Activated CD8-positive, alpha-beta memory T cell treated with anti-CD3 and anti-CD28 coated beads, Interleukin-2, amount 10 ng/mL, durations not matched to agents 7 days and 5 days (primary cell): ENCODE measurements around the gene EEIG1. TPM values are rescaled to one million over a fixed set of nuclear protein-coding genes. Genes with fewer than 3 reads are reported as not detected.

Experiments
- ATAC-seq: fragments of 150-1000 bp; cut with Tn5 transposase; one replicate; pipeline ENCODE4 v1.10.0; 2021; ENCODE audit warnings: moderate library complexity
- CTCF ChIA-PET: fragments of 350-600 bp; sonication (Branson Sonifier 250); formaldehyde crosslinking; loops from one replicate; lab custom pipeline; 2021; ENCODE audit warnings: antibody characterized with exemption; lab: Charles Lee
- DNase-seq: peaks from one replicate; pipeline ENCODE4 v3.0.0-alpha.2; 2020
- H3K27ac Mint-ChIP-seq: one replicate; pipeline ENCODE4 v1.8.0; 2021; ENCODE audit warnings: mild to moderate bottlenecking, mixed read lengths
- H3K27me3 Mint-ChIP-seq: one replicate; pipeline ENCODE4 v1.8.0; 2021; ENCODE audit warnings: mixed read lengths
- H3K36me3 Mint-ChIP-seq: one replicate; pipeline ENCODE4 v1.8.0; 2021; ENCODE audit warnings: mild to moderate bottlenecking, mixed read lengths
- H3K4me1 Mint-ChIP-seq: one replicate; pipeline ENCODE4 v1.8.0; 2021; ENCODE audit warnings: mixed read lengths
- H3K4me3 Mint-ChIP-seq: one replicate; pipeline ENCODE4 v1.8.0; 2021; ENCODE audit warnings: mild to moderate bottlenecking, moderate library complexity, mixed read lengths
- H3K9me3 Mint-ChIP-seq: one replicate; pipeline ENCODE4 v1.8.0; 2022; ENCODE audit warnings: low read depth, mixed read lengths
- total RNA-seq, 2 experiments: library from RNA; stranded (reverse); gene quantifications; one replicate each; pipeline ENCODE4 v1.2.3, GENCODE V29; 2021

Gene EEIG1
- total RNA-seq, 2 experiments from 2014 or later = 60.8 to 116 TPM

DNA sequence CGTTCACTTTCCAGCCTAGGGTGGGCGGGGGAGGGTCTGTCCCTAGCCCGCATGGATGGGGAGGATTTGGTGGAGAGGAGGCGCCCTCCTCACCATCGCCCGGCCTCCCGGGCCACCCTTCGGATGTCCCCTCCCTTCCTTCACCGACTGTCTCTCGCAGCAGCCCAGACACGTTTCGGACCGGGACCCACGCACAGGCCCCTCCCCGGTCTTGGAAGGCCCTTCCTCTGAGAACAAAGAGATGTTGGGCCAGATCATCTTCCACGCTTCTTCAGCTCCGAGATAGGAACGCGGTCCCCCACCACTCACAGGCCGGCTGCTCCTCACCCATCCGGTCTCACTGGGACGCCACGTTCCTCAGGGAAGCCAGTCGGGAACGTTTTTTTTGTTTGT lies 42.5 kb downstream of the EEIG1 start:
- Mint-ChIP-seq H3K27me3 (peaks cover 2% of the 10 kb centered on the region), H3K4me3 (no peak overlapping the region), H3K9me3 (no peaks in the 10 kb centered on the region), H3K4me1 (peaks cover 36% of the 10 kb centered on the region), H3K27ac (peak overlapping the region; percentile 14), H3K36me3 (peaks cover 22% of the 10 kb centered on the region)
- ATAC-seq (no peak), DNase-seq (no peak)
- CTCF ChIA-PET = interaction anchor here (1.8 to 13.2 kb wide), 3 partner anchors 17 to 96 kb away, joined by 4 to 347 read pairs (median 13); no protein-coding TSS in a partner anchor

DNA sequence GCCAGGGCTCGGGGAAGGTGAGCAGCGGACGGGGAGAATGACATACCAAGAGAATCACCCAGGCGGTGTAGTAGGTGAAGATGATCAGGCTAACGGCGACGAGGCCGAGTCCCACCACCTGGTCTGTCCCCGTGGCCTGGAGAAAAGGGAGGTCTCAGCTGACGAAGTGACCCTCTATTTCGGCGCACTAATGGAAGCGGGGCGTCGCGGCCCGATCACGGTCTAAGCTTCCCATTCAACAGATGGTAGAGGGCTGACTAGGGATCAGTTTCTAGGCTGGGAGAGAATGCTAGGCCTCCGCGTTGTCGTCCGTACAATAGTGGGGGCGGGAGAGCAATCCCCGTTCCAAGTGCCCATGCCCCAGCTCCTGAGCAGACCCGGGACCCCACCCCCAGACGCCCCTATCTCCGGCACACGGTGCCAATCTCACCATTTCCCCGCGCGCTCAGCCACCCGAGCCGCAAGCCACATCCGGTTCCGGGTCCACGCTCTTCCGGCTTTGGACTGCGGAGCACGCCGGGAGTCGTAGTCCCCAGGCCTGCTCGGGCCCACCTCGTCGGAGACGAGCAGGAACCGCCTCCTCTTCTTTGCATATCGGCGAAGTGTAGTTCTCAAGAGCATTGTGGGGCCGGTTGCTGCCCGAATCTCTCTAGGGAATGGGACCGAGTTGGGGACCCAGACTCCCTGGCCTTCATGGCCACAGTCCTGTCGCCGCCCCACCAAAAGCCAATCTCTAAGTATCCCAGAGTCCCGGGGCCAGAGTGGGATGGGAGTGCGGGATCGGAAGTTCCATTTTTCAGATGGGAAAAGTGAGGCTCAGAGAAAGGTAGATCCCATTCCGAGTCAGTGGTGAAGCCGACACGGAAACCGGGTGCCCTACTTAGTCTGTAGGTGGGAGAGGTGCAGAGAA lies 43.1 kb downstream of the EEIG1 start, which contains the start of gene DPM2:
Gene DPM2, minus strand, starts transcription at position 467 of the 910 bp plus-strand sequence. Its CDS starts 34 bp downstream, at position 433.
- peak within 1 kb of the TSS; percentile 87 for H3K4me3 Mint-ChIP-seq
- peak; percentile 93 for ATAC-seq
- peaks cover 23% of the 10 kb centered on the region for H3K36me3 Mint-ChIP-seq
- peaks cover 2% of the 10 kb centered on the region for H3K27me3 Mint-ChIP-seq
- H3K27ac Mint-ChIP-seq = peak within 1 kb of the TSS; percentile 88
- H3K9me3 Mint-ChIP-seq = no peaks in the 10 kb centered on the region
- CTCF ChIA-PET = interaction anchor here (0.6 to 13.2 kb wide), 6 partner anchors 16 to 433 kb away, joined by 3 to 347 read pairs (median 6); no protein-coding TSS in a partner anchor
- peak; percentile 93 for DNase-seq
- H3K4me1 Mint-ChIP-seq = peaks cover 33% of the 10 kb centered on the region

DNA sequence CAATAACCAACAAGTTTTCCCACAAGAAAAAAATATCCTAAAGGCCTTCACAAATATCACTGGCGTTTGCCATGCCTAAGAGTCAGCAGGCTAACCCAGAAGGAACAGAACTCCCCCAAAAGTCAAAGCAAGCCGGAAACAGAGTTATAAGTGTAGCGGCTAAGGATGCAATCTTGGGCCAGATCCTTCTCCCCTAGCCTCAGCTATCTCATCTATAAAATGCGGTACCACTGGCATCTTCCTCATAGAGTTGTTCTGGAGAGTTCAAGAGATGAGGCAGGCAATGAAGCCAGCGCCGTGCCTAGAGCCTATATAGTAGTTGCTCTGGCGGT lies 43.8 kb downstream of the EEIG1 start:
- Mint-ChIP-seq H3K36me3 (peaks cover 20% of the 10 kb centered on the region), H3K4me1 (peaks cover 33% of the 10 kb centered on the region), H3K9me3 (no peaks in the 10 kb centered on the region), H3K27ac (peak overlapping the region; percentile 88), H3K4me3 (peak overlapping the region; percentile 87), H3K27me3 (peaks cover 2% of the 10 kb centered on the region)
- CTCF ChIA-PET = interaction anchor here (0.6 to 3.0 kb wide), 7 partner anchors 16 to 433 kb away, joined by 3 to 13 read pairs (median 4); no protein-coding TSS in a partner anchor
- ATAC-seq (no peak), DNase-seq (no peak)

DNA sequence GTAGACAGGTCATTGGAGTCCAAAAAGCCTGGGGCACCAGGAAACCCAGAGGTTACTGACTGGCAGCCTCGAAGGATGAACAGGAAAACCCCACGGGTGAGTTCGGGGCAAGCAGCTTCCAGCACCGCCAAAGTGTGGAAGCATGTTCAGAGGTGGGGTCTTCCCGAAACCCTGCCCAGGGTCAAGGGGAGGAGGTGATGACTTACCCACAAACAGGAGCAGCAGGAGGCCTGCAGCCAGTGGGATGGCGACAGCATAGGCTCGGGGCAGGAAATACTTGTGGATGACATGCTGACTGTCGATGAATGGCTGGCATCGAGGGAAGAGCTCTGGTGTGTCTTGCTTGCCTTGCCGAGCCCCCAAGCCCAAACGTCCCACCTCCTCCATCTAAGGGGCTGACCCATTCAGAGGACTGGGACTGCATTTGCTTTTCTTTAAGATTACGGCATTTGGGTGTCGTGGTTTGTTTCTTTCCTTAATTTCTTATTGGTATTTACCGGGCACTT lies 44.4 kb downstream of the EEIG1 start:
- peaks cover 2% of the 10 kb centered on the region for H3K27me3 Mint-ChIP-seq
- H3K36me3 Mint-ChIP-seq = peaks cover 20% of the 10 kb centered on the region
- H3K4me3 Mint-ChIP-seq = peak overlapping the region; percentile 87
- no peak for DNase-seq
- peaks cover 36% of the 10 kb centered on the region for H3K4me1 Mint-ChIP-seq
- H3K27ac Mint-ChIP-seq = peak overlapping the region; percentile 88
- CTCF ChIA-PET = interaction anchor here (0.8 to 3.0 kb wide), 6 partner anchors 15 to 182 kb away, joined by 3 to 13 read pairs (median 4); no protein-coding TSS in a partner anchor
- ATAC-seq = no peak
- H3K9me3 Mint-ChIP-seq = no peaks in the 10 kb centered on the region

DNA sequence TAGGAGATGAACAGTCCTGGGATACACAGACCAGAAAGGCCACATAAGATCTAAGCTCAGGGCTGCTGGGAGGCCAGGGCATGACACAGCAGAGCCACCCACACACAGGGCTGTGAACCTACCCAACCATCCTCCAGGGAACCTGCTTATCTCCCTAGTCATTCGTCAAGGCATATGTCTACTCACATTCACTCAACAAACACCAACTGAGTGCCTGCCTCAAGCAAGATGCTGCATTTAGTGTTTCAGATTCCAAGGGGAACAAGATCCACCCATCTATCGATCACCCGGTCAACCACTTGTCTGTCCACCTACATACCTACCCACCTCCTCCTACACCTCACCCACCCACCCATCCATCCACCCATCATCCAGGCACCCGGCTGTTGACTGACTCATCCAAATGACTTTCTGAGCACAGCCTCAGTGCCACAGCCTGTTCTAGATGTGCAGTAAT lies 45.0 kb downstream of the EEIG1 start:
- Mint-ChIP-seq H3K4me3 (peak overlapping the region; percentile 87), H3K36me3 (peaks cover 20% of the 10 kb centered on the region), H3K27ac (peak overlapping the region; percentile 22), H3K9me3 (no peaks in the 10 kb centered on the region), H3K4me1 (peaks cover 42% of the 10 kb centered on the region), H3K27me3 (peaks cover 2% of the 10 kb centered on the region)
- DNase-seq = no peak
- no peak for ATAC-seq
- CTCF ChIA-PET = interaction anchor here (1.1 to 3.0 kb wide), 5 partner anchors 8 to 157 kb away, joined by 3 to 13 read pairs (median 4); partner anchors contain the start of gene SH2D3C

DNA sequence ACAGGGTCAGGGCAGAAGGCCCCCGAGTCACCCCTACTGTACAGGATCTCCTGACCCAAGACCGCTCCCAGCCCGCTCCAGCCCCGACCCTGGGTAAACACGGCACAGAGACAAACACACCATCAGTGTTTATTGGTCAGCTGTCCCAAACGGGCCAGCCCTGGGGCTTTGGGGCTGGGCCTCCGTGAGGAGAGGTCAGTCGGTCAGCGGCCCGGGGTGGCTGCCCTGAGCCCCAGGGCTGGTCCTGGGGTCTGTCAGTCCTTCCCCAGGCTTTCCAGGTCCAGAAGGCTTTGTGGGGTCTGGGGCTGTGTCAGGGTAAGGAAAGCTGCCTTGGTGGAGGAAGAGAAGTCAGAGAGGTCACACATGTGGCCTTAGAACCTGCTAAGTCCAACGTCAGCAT lies 45.8 kb downstream of the EEIG1 start:
- peaks cover 45% of the 10 kb centered on the region for H3K4me1 Mint-ChIP-seq
- no peak overlapping the region for H3K27ac Mint-ChIP-seq
- H3K36me3 Mint-ChIP-seq = peaks cover 20% of the 10 kb centered on the region
- H3K4me3 Mint-ChIP-seq = no peak overlapping the region
- ATAC-seq (no peak), DNase-seq (no peak)
- no peaks in the 10 kb centered on the region for H3K9me3 Mint-ChIP-seq
- H3K27me3 Mint-ChIP-seq = peaks cover 5% of the 10 kb centered on the region
- CTCF ChIA-PET = interaction anchor here (0.8 to 1.6 kb wide), 4 partner anchors 8 to 156 kb away, joined by 3 to 6 read pairs (median 4); partner anchors contain the start of gene SH2D3C

DNA sequence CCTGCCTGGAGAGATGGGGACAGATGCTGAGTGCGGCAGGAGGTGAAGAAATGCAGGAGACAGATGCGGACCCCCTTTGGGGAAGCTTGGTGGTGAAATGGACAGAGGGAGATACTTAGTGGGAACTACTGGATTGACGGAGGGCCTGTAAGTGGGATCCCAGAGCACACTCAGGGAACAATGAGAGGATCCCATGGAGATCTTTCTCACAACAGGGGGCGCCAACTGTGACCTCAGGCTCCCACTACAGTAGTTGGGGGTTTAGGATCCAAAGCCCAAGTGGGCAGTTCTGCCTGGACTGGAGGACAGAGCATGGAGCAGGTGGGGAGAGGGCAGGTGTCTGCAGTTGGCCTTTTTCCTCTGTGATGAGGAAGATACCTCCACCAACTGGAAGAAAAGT lies 46.5 kb downstream of the EEIG1 start:
- Mint-ChIP-seq H3K36me3 (peaks cover 20% of the 10 kb centered on the region), H3K27me3 (peaks cover 12% of the 10 kb centered on the region), H3K4me3 (no peak overlapping the region), H3K27ac (no peak overlapping the region), H3K4me1 (peaks cover 51% of the 10 kb centered on the region), H3K9me3 (no peaks in the 10 kb centered on the region)
- CTCF ChIA-PET = interaction anchor here (0.8 to 1.7 kb wide), 3 partner anchors 8 to 100 kb away, joined by 3 to 8 read pairs (median 6); no protein-coding TSS in a partner anchor
- no peak for DNase-seq
- ATAC-seq = no peak

DNA sequence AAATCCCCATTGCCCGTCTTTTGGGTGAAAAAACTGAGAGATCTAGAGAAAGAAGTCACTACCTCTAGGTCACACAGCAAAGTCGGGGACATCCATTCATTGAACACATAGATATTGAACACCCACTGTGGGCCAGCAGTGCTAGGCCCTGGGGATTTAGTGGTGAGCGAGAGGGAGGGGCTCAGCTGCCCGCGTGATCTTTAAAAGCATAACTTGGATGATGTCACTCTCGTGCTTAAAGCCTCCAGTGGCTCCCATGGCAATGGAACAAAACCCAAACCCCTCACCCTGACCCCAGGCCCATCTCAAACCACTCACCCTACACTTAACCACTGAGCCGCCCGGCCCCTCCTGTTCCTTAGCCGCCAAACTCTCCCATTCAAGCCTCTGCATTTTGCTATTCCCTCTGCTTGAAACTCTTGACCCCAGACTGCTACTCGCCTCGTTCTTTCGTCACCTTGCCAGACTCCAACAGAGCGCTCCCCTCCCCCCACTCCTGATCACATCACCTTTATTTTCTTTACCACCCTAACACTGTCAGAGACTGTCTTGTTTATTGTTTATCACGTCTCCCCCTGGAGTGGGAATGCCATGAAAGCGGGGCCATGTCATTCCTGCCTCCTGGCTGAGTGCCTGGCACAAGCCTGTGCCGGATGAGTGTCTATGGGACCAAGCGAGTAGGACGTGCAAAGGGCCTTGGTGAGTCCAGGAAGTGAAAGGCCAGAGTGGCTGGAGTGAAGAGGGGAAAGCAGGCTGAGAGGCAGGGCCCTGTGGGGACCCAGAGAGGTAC lies 49.5 kb downstream of the EEIG1 start:
- CTCF ChIA-PET = interaction anchor here (0.7 to 6.2 kb wide), 4 partner anchors 10 to 155 kb away, joined by 3 to 25 read pairs (median 3); no protein-coding TSS in a partner anchor
- Mint-ChIP-seq H3K9me3 (no peaks in the 10 kb centered on the region), H3K27me3 (peaks cover 21% of the 10 kb centered on the region), H3K4me3 (peak overlapping the region; percentile 58), H3K36me3 (peaks cover 17% of the 10 kb centered on the region), H3K4me1 (peaks cover 45% of the 10 kb centered on the region), H3K27ac (peak overlapping the region; percentile 64)
- peak; percentile 11 for ATAC-seq
- no peak for DNase-seq

Other genes with a start within 250 kb of the EEIG1 start
- gene TOR2A, start 245.7 kb downstream of the EEIG1 start, total RNA-seq = 10 to 100 TPM; 24.1 to 26.8 TPM
- 10 to 100 TPM; 75.2 to 87.8 TPM for gene SH2D3C, start 202.3 kb downstream of the EEIG1 start, total RNA-seq
- 100 to 1,000 TPM; 120 to 128 TPM for gene CDK9, start 195.0 kb downstream of the EEIG1 start, total RNA-seq
- gene FPGS, start 178.1 kb downstream of the EEIG1 start, total RNA-seq = 100 to 1,000 TPM; 109 to 117 TPM
- gene ENG, start 126.3 kb downstream of the EEIG1 start, total RNA-seq = 10 to 100 TPM; 18.4 to 21.3 TPM
- gene AK1, start 103.3 kb downstream of the EEIG1 start, total RNA-seq = 10 to 100 TPM; 33.6 to 34.3 TPM
- gene ST6GALNAC6, start 81.4 kb downstream of the EEIG1 start, total RNA-seq = 10 to 100 TPM; 75.7 to 93.5 TPM
- 10 to 100 TPM; 64.7 to 71.4 TPM for gene ST6GALNAC4, start 63.9 kb downstream of the EEIG1 start, total RNA-seq
- gene PIP5KL1, start 50.2 kb downstream of the EEIG1 start, total RNA-seq = 1 to 10 TPM; 1.8 to 2.6 TPM
- 10 to 100 TPM; 51.4 to 53.5 TPM for gene DPM2, start 43.1 kb downstream of the EEIG1 start, total RNA-seq
- gene NAIF1, start 86.3 kb upstream of the EEIG1 start, total RNA-seq = 10 to 100 TPM; 13.8 to 16.7 TPM
- gene SLC25A25, start 87.2 kb upstream of the EEIG1 start, total RNA-seq = 10 to 100 TPM; 16.5 to 18.1 TPM
- 10 to 100 TPM; 51.0 to 56.4 TPM for gene PTGES2, start 146.7 kb upstream of the EEIG1 start, total RNA-seq
- gene LCN2, start 168.5 kb upstream of the EEIG1 start, total RNA-seq = not detected
- 10 to 100 TPM; 85.1 to 85.3 TPM for gene BBLN, start 179.3 kb upstream of the EEIG1 start, total RNA-seq
- gene CIZ1, start 210.6 kb upstream of the EEIG1 start, total RNA-seq = 100 to 1,000 TPM; 140 to 153 TPM
- gene DNM1, start 222.4 kb upstream of the EEIG1 start, total RNA-seq = under 1 TPM; 0.40 to 0.79 TPM